ENCODE data around the gene HEATR3.
A peak's percentile ranks its signal among the peaks of the same experiment; 100 is the strongest.

The HEATR3 gene

DNA sequence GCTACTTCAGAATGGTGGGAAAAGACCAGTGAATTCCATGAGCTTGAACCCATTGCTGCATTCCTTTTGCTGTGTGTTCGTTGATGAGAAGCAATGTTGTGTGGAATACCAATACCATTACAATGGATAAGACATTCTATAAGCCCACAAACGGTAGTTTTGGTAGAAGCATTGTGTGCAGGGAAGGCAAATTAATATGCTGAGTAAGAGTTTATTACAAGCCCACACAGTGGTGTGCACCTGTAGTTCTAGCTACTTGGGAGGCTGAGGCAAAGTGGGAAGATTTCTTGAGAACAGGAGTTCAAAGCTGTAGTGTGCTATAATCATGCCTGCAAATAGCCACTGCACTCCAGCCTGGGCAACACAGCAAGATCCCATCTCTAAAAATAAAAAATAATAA lies 67.4 kb downstream of the HEATR3 start:
- H3K9me3 ChIP-seq (ENCODE audit: control insufficient read depth, low read length) = no peaks in the 10 kb centered on the region
- no peak overlapping the region for H3K4me2 ChIP-seq (ENCODE audit: low read length)
- H3K27me3 ChIP-seq (ENCODE audit: control insufficient read depth, insufficient read depth, low read length) = no peaks in the 10 kb centered on the region
- H3K36me3 ChIP-seq (ENCODE audit: control insufficient read depth, insufficient read depth, low read length) = no peaks in the 10 kb centered on the region
- no peaks in the 10 kb centered on the region for H3K4me1 ChIP-seq
- H3K4me3 ChIP-seq (ENCODE audit: low read depth, low read length) = no peak overlapping the region
- H2AFZ ChIP-seq = no peak overlapping the region
- TF ChIP-seq, protein P1, sequence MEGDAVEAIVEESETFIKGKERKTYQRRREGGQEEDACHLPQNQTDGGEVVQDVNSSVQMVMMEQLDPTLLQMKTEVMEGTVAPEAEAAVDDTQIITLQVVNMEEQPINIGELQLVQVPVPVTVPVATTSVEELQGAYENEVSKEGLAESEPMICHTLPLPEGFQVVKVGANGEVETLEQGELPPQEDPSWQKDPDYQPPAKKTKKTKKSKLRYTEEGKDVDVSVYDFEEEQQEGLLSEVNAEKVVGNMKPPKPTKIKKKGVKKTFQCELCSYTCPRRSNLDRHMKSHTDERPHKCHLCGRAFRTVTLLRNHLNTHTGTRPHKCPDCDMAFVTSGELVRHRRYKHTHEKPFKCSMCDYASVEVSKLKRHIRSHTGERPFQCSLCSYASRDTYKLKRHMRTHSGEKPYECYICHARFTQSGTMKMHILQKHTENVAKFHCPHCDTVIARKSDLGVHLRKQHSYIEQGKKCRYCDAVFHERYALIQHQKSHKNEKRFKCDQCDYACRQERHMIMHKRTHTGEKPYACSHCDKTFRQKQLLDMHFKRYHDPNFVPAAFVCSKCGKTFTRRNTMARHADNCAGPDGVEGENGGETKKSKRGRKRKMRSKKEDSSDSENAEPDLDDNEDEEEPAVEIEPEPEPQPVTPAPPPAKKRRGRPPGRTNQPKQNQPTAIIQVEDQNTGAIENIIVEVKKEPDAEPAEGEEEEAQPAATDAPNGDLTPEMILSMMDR (IDR thresholded peaks at IDR 0.05) = no peak
- no peak overlapping the region for H3K9ac ChIP-seq
- no peaks in the 10 kb centered on the region for H3K79me2 ChIP-seq
- H3K27ac ChIP-seq = no peak overlapping the region

DNA sequence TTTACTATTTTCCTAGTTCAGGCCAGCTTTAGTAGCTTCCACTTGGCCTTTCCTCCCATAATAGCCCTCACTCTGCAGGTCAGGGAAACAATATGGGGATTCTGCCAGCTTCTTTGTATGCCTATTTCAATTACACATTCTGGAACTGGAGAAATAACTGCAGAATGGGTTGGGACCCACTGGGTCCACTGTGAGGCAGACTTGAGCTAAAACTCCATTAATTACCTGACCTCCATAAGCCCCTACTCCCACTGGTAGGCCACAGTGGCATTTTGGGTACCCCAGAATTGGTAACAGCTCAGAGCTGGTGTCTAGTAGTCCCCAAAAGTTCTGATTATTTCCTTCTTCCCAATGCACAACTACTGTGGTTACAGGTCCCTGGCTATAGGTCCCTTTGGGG lies 70.6 kb downstream of the HEATR3 start:
- Histone ChIP-seq H3K79me2 (no peaks in the 10 kb centered on the region), H3K4me1 (no peaks in the 10 kb centered on the region), H3K27me3 (ENCODE audit: control insufficient read depth, insufficient read depth, low read length) (no peaks in the 10 kb centered on the region), H2AFZ (peak overlapping the region; percentile 5), H3K4me2 (ENCODE audit: low read length) (no peak overlapping the region), H3K9ac (no peak overlapping the region), H3K27ac (no peak overlapping the region), H3K36me3 (ENCODE audit: control insufficient read depth, insufficient read depth, low read length) (no peaks in the 10 kb centered on the region), H3K9me3 (ENCODE audit: control insufficient read depth, low read length) (no peaks in the 10 kb centered on the region), H3K4me3 (ENCODE audit: low read depth, low read length) (no peak overlapping the region)
- TF ChIP-seq, protein P1 (IDR thresholded peaks at IDR 0.05) = no peak

DNA sequence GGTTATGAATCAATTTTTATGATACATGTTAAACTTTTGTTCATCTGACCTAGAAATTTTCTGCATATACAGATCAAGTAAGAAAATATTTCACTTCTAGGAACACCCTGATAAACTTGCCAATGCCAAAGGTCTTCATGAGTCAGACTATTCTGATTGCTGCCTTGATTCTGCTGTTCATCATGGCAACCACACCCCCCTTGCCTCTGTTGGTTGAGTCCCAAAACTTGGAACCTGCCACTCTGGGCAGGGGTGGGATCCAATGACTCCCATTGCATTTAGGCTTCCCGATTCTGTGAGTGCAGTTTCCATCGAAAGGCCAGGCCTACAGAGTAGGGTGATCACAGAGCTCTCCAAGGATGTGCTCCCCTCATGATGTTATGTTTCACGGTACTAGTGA lies 71.5 kb downstream of the HEATR3 start:
- Histone ChIP-seq H3K36me3 (ENCODE audit: control insufficient read depth, insufficient read depth, low read length) (no peaks in the 10 kb centered on the region), H3K27ac (no peak overlapping the region)

DNA sequence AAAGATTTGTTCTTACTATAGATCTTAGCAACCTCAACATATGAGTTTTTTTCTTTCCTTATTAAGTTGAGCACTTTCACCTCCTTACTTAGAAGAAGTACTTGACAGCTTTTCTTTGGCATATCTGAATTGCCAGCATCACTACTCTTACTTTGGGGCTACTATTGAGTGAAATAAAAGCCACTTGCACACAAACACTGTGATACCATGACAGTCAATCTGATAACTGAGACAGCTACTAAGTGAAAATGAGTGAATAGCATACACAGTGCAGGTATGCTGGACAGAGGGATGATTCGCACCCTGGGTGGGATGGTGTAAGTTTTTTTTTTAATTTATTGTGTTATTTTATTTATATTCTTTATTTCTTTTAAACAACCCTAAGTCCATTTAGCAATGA lies 73.8 kb downstream of the HEATR3 start:
- Histone ChIP-seq H3K27me3 (ENCODE audit: control insufficient read depth, insufficient read depth, low read length) (no peaks in the 10 kb centered on the region), H3K4me3 (ENCODE audit: low read depth, low read length) (no peak overlapping the region), H2AFZ (no peak overlapping the region)

More for the DNA sequence above, 71.5 kb downstream of the HEATR3 start:
- H3K27me3 ChIP-seq (ENCODE audit: control insufficient read depth, insufficient read depth, low read length) = no peaks in the 10 kb centered on the region
- no peaks in the 10 kb centered on the region for H3K79me2 ChIP-seq
- TF ChIP-seq, protein P1 (IDR thresholded peaks at IDR 0.05) = no peak
- H3K9ac ChIP-seq = no peak overlapping the region
- no peak overlapping the region for H3K4me2 ChIP-seq (ENCODE audit: low read length)
- no peaks in the 10 kb centered on the region for H3K9me3 ChIP-seq (ENCODE audit: control insufficient read depth, low read length)
- no peaks in the 10 kb centered on the region for H3K4me1 ChIP-seq
- no peak overlapping the region for H2AFZ ChIP-seq
- H3K4me3 ChIP-seq (ENCODE audit: low read depth, low read length) = no peak overlapping the region

DNA sequence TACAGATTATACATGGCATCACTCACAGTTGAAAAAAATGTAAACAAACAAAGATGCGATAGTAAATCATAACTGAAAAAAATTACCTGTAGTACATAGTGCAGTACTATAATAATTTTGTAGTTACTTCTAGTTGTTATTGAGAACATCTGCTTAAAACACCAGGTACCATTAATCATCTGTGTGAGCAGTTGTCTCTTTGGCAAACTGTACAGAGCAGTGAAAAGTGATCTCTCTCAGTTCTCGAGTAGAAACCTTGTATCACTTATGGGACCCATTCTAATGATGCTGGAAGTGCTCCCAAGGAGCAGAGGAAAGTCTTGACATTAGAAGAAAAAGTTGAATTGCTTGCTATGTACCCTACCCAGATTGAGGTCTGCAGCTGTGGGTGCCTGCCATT lies 78.4 kb downstream of the HEATR3 start:
- TF ChIP-seq, protein P1 (IDR thresholded peaks at IDR 0.05) = no peak
- Histone ChIP-seq H3K4me3 (ENCODE audit: low read depth, low read length) (no peak overlapping the region), H3K36me3 (ENCODE audit: control insufficient read depth, insufficient read depth, low read length) (no peaks in the 10 kb centered on the region), H3K9me3 (ENCODE audit: control insufficient read depth, low read length) (no peaks in the 10 kb centered on the region), H3K4me1 (peaks cover 5% of the 10 kb centered on the region), H3K9ac (no peak overlapping the region), H3K79me2 (no peaks in the 10 kb centered on the region), H3K27ac (no peak overlapping the region), H3K4me2 (ENCODE audit: low read length) (no peak overlapping the region), H2AFZ (no peak overlapping the region), H3K27me3 (ENCODE audit: control insufficient read depth, insufficient read depth, low read length) (no peaks in the 10 kb centered on the region)

More for the DNA sequence above, 73.8 kb downstream of the HEATR3 start:
- no peak overlapping the region for H3K4me2 ChIP-seq (ENCODE audit: low read length)
- no peaks in the 10 kb centered on the region for H3K9me3 ChIP-seq (ENCODE audit: control insufficient read depth, low read length)
- no peaks in the 10 kb centered on the region for H3K36me3 ChIP-seq (ENCODE audit: control insufficient read depth, insufficient read depth, low read length)
- no peak overlapping the region for H3K27ac ChIP-seq
- TF ChIP-seq, protein P1 (IDR thresholded peaks at IDR 0.05) = no peak
- no peaks in the 10 kb centered on the region for H3K79me2 ChIP-seq
- no peaks in the 10 kb centered on the region for H3K4me1 ChIP-seq
- no peak overlapping the region for H3K9ac ChIP-seq
